SK-N-SH (cell line): ENCODE measurements around the gene HSPB1. TPM values are rescaled to one million over a fixed set of nuclear protein-coding genes. Genes with fewer than 3 reads are reported as not detected.

Experiments used
- CTCF ChIA-PET: fragments of 300-600, 350-600 bp; formaldehyde crosslinking; extraction: SDS; loops from one replicate; lab custom pipeline; 2021; lab: Yijun Ruan, JAX
- POLR2A ChIA-PET: fragments of 350-600 bp; sonication (Branson Sonifier 250); formaldehyde crosslinking; extraction: SDS; loops from one replicate; lab custom pipeline; 2020; ENCODE audit warnings: antibody characterized with exemption, inconsistent platforms; lab: Yijun Ruan, JAX
- DNase-seq: peaks from one replicate; pipeline ENCODE4 v3.0.0; 2012
- H2AFZ ChIP-seq: fragments of 200-600 bp; sonication (generic); 2 replicates; pipeline ENCODE4 v1.8.1; 2016; ENCODE audit warnings: antibody characterized with exemption, mild to moderate bottlenecking, low read depth
- H3F3A ChIP-seq: fragments of 200-600 bp; sonication (generic); replicated peaks from 2 replicates; pipeline ENCODE3; 2016; ENCODE audit warnings: antibody characterized with exemption, mild to moderate bottlenecking; ENCODE audit not compliant: insufficient read depth
- H3K27ac ChIP-seq, 2 experiments: fragments of 200-500 bp in 1 of 2; fragments of 200-600 bp in 1 of 2; sonication (Bioruptor generic) in 1 of 2; sonication (generic), shearing (Covaris generic) in 1 of 2; 2 replicates each; pipeline versions ENCODE4 v1.5.1 to v1.6.1; 2014 to 2016; ENCODE audit warnings: low read depth in 2 of 2, inconsistent platforms in 1 of 2, low read length in 1 of 2, mild to moderate bottlenecking in 1 of 2, mixed read lengths in 1 of 2
- H3K27me3 ChIP-seq: fragments of 200-600 bp; sonication (generic), shearing (Covaris generic); 2 replicates; pipeline ENCODE4 v1.6.1; 2016; ENCODE audit warnings: mixed run types; ENCODE audit not compliant: insufficient read depth
- H3K36me3 ChIP-seq, 2 experiments: fragments of 200-500 bp in 1 of 2; fragments of 200-600 bp in 1 of 2; sonication (Bioruptor generic) in 1 of 2; sonication (generic) in 1 of 2; replicated peaks in 1 of 2; 2 replicates each; pipeline versions ENCODE3 to v1.5.1; 2014 to 2016; ENCODE audit warnings: low read length in 1 of 2, mild to moderate bottlenecking in 1 of 2; ENCODE audit not compliant: insufficient read depth in 2 of 2, control insufficient read depth in 1 of 2
- H3K4me1 ChIP-seq, 2 experiments: fragments of 200-500 bp in 1 of 2; fragments of 200-600 bp in 1 of 2; sonication (Bioruptor generic) in 1 of 2; sonication (generic), shearing (Covaris generic) in 1 of 2; 2 replicates each; pipeline versions ENCODE4 v1.5.1 to v1.6.1; 2014 to 2016; ENCODE audit warnings: low read depth in 1 of 2, low read length in 1 of 2, mixed run types in 1 of 2; ENCODE audit not compliant: insufficient read depth in 2 of 2, control insufficient read depth in 1 of 2
- H3K4me2 ChIP-seq: fragments of 200-600 bp; sonication (generic), shearing (Covaris generic); 2 replicates; pipeline ENCODE4 v1.6.1; 2017; ENCODE audit warnings: mixed run types
- H3K4me3 ChIP-seq, 2 experiments: fragments of 200-500 bp in 1 of 2; fragments of 200-600 bp in 1 of 2; sonication (Bioruptor generic) in 1 of 2; sonication (generic), shearing (Covaris generic) in 1 of 2; 2 replicates each; pipeline versions ENCODE4 v1.5.1 to v1.8.1; 2014 to 2016; ENCODE audit warnings: low read depth in 2 of 2, inconsistent platforms in 1 of 2, low read length in 1 of 2, mild to moderate bottlenecking in 1 of 2, mixed read lengths in 1 of 2, moderate library complexity in 1 of 2
- H3K79me2 ChIP-seq: fragments of 200-600 bp; sonication (generic); 2 replicates; pipeline ENCODE4 v1.8.1; 2017; ENCODE audit warnings: mild to moderate bottlenecking; ENCODE audit not compliant: insufficient read depth
- H3K9ac ChIP-seq: fragments of 200-600 bp; sonication (generic); 2 replicates; pipeline ENCODE4 v1.6.1; 2017; ENCODE audit warnings: mixed run types
- H3K9me2 ChIP-seq: fragments of 200-600 bp; sonication (generic); 2 replicates; pipeline ENCODE4 v1.6.1; 2017; ENCODE audit warnings: mixed run types
- H3K9me3 ChIP-seq: fragments of 200-600 bp; sonication (generic); 2 replicates; pipeline ENCODE4 v1.6.1; 2017; ENCODE audit warnings: mixed run types, mild to moderate bottlenecking, moderate library complexity
- H4K20me1 ChIP-seq: fragments of 200-600 bp; sonication (generic); 2 replicates; pipeline ENCODE4 v1.6.1; 2017; ENCODE audit warnings: mild to moderate bottlenecking, mixed run types; ENCODE audit not compliant: insufficient read depth
- ELF1 ChIP-seq: IDR thresholded peaks from 2 replicates; pipeline ENCODE4 v1.4.0; 2012
- FOSL2 ChIP-seq: IDR thresholded peaks from 2 replicates; pipeline ENCODE4 v1.4.0; 2012; ENCODE audit warnings: low read depth, mild to moderate bottlenecking, moderate library complexity, borderline replicate concordance
- FOXJ3 ChIP-seq: sonication (generic); formaldehyde crosslinking; IDR thresholded peaks from 2 replicates; pipeline ENCODE4 v1.5.1; 2020; ENCODE audit warnings: mild to moderate bottlenecking, missing genetic modification reagents
- FOXM1 ChIP-seq: IDR thresholded peaks from 2 replicates; pipeline ENCODE4 v1.4.0; 2012; ENCODE audit warnings: low read depth, mild to moderate bottlenecking
- GATA2 ChIP-seq: sonication (generic); formaldehyde crosslinking; IDR thresholded peaks from 2 replicates; pipeline ENCODE4 v1.5.0; 2020; ENCODE audit warnings: mild to moderate bottlenecking, missing genetic modification reagents
- JUND ChIP-seq: IDR thresholded peaks from 2 replicates; pipeline ENCODE4 v1.4.0; 2012
- MEF2A ChIP-seq: IDR thresholded peaks from 2 replicates; pipeline ENCODE4 v1.4.0; 2012; ENCODE audit warnings: low read depth, borderline replicate concordance
- MXI1 ChIP-seq: IDR thresholded peaks from 2 replicates; pipeline ENCODE4 v1.6.1; 2012; ENCODE audit warnings: mild to moderate bottlenecking, low read depth, low read length, improper control_type of control experiment
- NFIC ChIP-seq: IDR thresholded peaks from 2 replicates; pipeline ENCODE4 v1.4.0; 2012; ENCODE audit warnings: borderline replicate concordance
- PBX3 ChIP-seq: IDR thresholded peaks from 2 replicates; pipeline ENCODE4; 2012
- RCOR1 ChIP-seq: fragments of 150-350 bp; IDR thresholded peaks from 2 replicates; pipeline ENCODE4 v1.6.1; 2017; ENCODE audit warnings: antibody characterized with exemption, low read length
- REST ChIP-seq: IDR thresholded peaks from 2 replicates; pipeline ENCODE4 v1.6.1; 2012; ENCODE audit warnings: mild to moderate bottlenecking, low read depth, low read length, moderate library complexity
- RXRA ChIP-seq: IDR thresholded peaks from 2 replicates; pipeline ENCODE4 v1.4.0; 2012; ENCODE audit warnings: low read depth, mild to moderate bottlenecking, borderline replicate concordance
- SIN3A ChIP-seq: IDR thresholded peaks from 2 replicates; pipeline ENCODE4 v1.6.1; 2012; ENCODE audit warnings: low read depth, mild to moderate bottlenecking, low read length, moderate library complexity, borderline replicate concordance
- SMC3 ChIP-seq: IDR thresholded peaks from 2 replicates; pipeline ENCODE4 v1.6.1; 2012; ENCODE audit warnings: low read depth, low read length, improper control_type of control experiment
- TCF12 ChIP-seq: IDR thresholded peaks from 2 replicates; pipeline ENCODE4 v1.4.0; 2012
- TEAD4 ChIP-seq: IDR thresholded peaks from 2 replicates; pipeline ENCODE4 v1.4.0; 2012; ENCODE audit warnings: mild to moderate bottlenecking, borderline replicate concordance; ENCODE audit not compliant: insufficient read depth
- USF1 ChIP-seq: IDR thresholded peaks from 2 replicates; pipeline ENCODE4 v1.4.0; 2012; ENCODE audit warnings: low read depth, borderline replicate concordance
- USF2 ChIP-seq: fragments of 150-350 bp; IDR thresholded peaks from 2 replicates; pipeline ENCODE4 v1.6.1; 2017; ENCODE audit warnings: antibody characterized with exemption, low read length, low read depth, borderline replicate concordance
- YY1 ChIP-seq: IDR thresholded peaks from 2 replicates; pipeline ENCODE4 v1.4.0; 2012; ENCODE audit warnings: low read depth, mild to moderate bottlenecking
- WGBS: methylation state at CpG from one replicate; pipeline ENCODE4 v1.1.6; 2017; ENCODE audit warnings: low lambda C conversion rate; 5-methylcytosine and 5-hydroxymethylcytosine counted together
- polyA plus RNA-seq, 3 experiments: library from polyadenylated mRNA; depleted of rRNA; stranded (reverse); fragments of >200 nt; gene quantifications; 2 replicates each; pipeline ENCODE4 v1.2.3, GENCODE V29; 2012

Gene HSPB1
- polyA plus RNA-seq, 1 of the 3 experiments (the other 2 are of a cell fraction) = 824 TPM

- Histone ChIP-seq H3K9me3 (no peaks in the 10 kb centered on the region), H3K4me3 (no peak overlapping the region), H3F3A (peaks cover 37% of the 10 kb centered on the region), H3K36me3 (no peaks in the 10 kb centered on the region)
- POLR2A ChIA-PET = interaction anchor here (1.6 to 1.7 kb wide), 3 partner anchors 13 to 24 kb away, joined by 4 to 9 read pairs (median 8); no protein-coding TSS in a partner anchor
- TF ChIP-seq JUND (no peak), USF1 (no peak), PBX3 (no peak), ELF1 (no peak), RXRA (no peak), FOSL2 (no peak), SMC3 (no peak)
- TF ChIP-seq, all 33 proteins: peak for 0
- Histone ChIP-seq H3K27ac (peak overlapping the region in 1 of 2 experiments; percentile 99; a peak in 3 of 4 replicates), H2AFZ (no peak overlapping the region; the same call in 1 of the 2 replicates), H3K4me2 (peak overlapping the region; percentile 92; the same call in 1 of the 2 replicates), H3K27me3 (no peaks in the 10 kb centered on the region), H3K9ac (no peak overlapping the region), H3K4me1 (peaks cover 26 to 36% of the 10 kb centered on the region in 2 experiments; a peak in 3 of 4 replicates), H4K20me1 (no peaks in the 10 kb centered on the region), H3K79me2 (no peaks in the 10 kb centered on the region), H3K9me2 (no peaks in the 10 kb centered on the region)
- DNase-seq = no peak
- CTCF ChIA-PET = interaction anchor here (1.4 to 31.3 kb wide), 5 partner anchors 10 to 117 kb away, joined by 5 to 774 read pairs (median 8); partner anchors contain the start of gene HSPB1
- 97% methylated on average over 8 of the region's 8 CpGs for WGBS
Observed at GRCh38 chr7:76293407-76293901, 9.0 kb upstream of the HSPB1 start.

GRCh38 chr7:76294344-76295024 lies 8.0 kb upstream of the HSPB1 start:
- H3K4me1 ChIP-seq = peaks cover 26 to 36% of the 10 kb centered on the region in 2 experiments; a peak in 3 of 4 replicates
- ChIA-PET CTCF (interaction anchor here (0.6 to 31.3 kb wide), 4 partner anchors 8 to 118 kb away, joined by 3 to 774 read pairs (median 46); partner anchors contain the start of gene HSPB1), POLR2A (interaction anchor here (1.0 to 1.7 kb wide), 5 partner anchors 12 to 23 kb away, joined by 3 to 9 read pairs (median 5); no protein-coding TSS in a partner anchor)
- H3K9me3 ChIP-seq = no peaks in the 10 kb centered on the region
- peak overlapping the region; percentile 92 for H3K4me2 ChIP-seq
- H2AFZ ChIP-seq = peak overlapping the region; percentile 84
- H4K20me1 ChIP-seq = no peaks in the 10 kb centered on the region
- peaks cover 33% of the 10 kb centered on the region for H3F3A ChIP-seq
- no peaks in the 10 kb centered on the region for H3K36me3 ChIP-seq
- H3K79me2 ChIP-seq = no peaks in the 10 kb centered on the region
- WGBS = 5% methylated on average over 20 of the region's 20 CpGs
- peak overlapping the region; percentile 86 to 99 for H3K27ac ChIP-seq
- H3K4me3 ChIP-seq = peak overlapping the region; percentile 25 to 61; a peak in 3 of 4 replicates
- no peaks in the 10 kb centered on the region for H3K27me3 ChIP-seq
- no peaks in the 10 kb centered on the region for H3K9me2 ChIP-seq
- DNase-seq = peak; percentile 92
- peak overlapping the region; percentile 75 for H3K9ac ChIP-seq
- TF ChIP-seq TCF12 (peak; percentile 69), FOXJ3 (CRISPR knock-in tag) (no peak; the same call in 1 of the 2 replicates), SIN3A (0 out of 2 replicates have a peak, but pooled peaks have one; percentile 92), ELF1 (no peak), MEF2A (no peak), MXI1 (peak; percentile 75), YY1 (peak; percentile 89), TEAD4 (0 out of 2 replicates have a peak, but pooled peaks have one; percentile 68), USF2 (no peak), NFIC (peak; percentile 82), FOXM1 (no peak), FOSL2 (peak; percentile 93), GATA2 (CRISPR knock-in tag) (no peak), REST (0 out of 2 replicates have a peak, but pooled peaks have one; percentile 60), RCOR1 (peak; percentile 68; the same call in 1 of the 2 replicates), JUND (peak; percentile 86)
